Thoracic aorta (tissue), 2 donors: ENCODE results near the gene AMPH. TPM values are rescaled to one million over a fixed set of nuclear protein-coding genes. Genes with fewer than 3 reads are reported as not detected.

Experiments used
- ATAC-seq: fragments of 150-250 bp; one replicate; pipeline ENCODE4 v1.8.0; 2017; ENCODE audit warnings: low read depth; ENCODE audit not compliant: insufficient number of reproducible peaks, low FRiP score
- DNase-seq: peaks from one replicate; pipeline ENCODE4 v3.0.0-alpha.2; 2020; ENCODE audit warnings: low spot score
- H3K27ac ChIP-seq, 2 donors: fragments of 200-600 bp; sonication (generic); 1 replicate in 1 of 2; 2 replicates in 1 of 2; pipeline ENCODE4 v1.5.1; 2016; ENCODE audit warnings: mild to moderate bottlenecking in 2 of 2, moderate library complexity in 2 of 2
- H3K27me3 ChIP-seq: fragments of 200-600 bp; sonication (generic); replicated peaks from 2 replicates; pipeline ENCODE4 v1.6.0; 2016; ENCODE audit warnings: mild to moderate bottlenecking; ENCODE audit not compliant: insufficient read depth
- H3K36me3 ChIP-seq: fragments of 200-600 bp; sonication (generic); one replicate; pipeline ENCODE4 v1.5.1; 2016
- H3K4me1 ChIP-seq, 2 donors: fragments of 200-600 bp; sonication (generic); 1 replicate in 1 of 2; 2 replicates in 1 of 2; pipeline versions ENCODE4 v1.5.1 to v1.6.0; 2016; ENCODE audit warnings: low read depth in 2 of 2, mild to moderate bottlenecking in 1 of 2; ENCODE audit not compliant: control insufficient read depth in 1 of 2
- H3K4me3 ChIP-seq: fragments of 200-600 bp; sonication (generic); 2 replicates; pipeline ENCODE4 v1.5.1; 2016; ENCODE audit warnings: mild to moderate bottlenecking
- H3K9me3 ChIP-seq: fragments of 200-600 bp; sonication (generic); 2 replicates; pipeline ENCODE4 v1.5.1; 2016
- CTCF ChIP-seq: fragments of 200-600 bp; sonication (generic); IDR thresholded peaks from one replicate; pipeline ENCODE4 v1.5.1; 2019; ENCODE audit warnings: antibody characterized with exemption
- total RNA-seq, 2 donors: library from RNA; depleted of rRNA; stranded (reverse); fragments of >200 nt; gene quantifications; one replicate each; pipeline versions ENCODE4 v1.1.0 to v1.2.3, GENCODE V29; 2016

AMPH gene
- total RNA-seq, 2 donors from 2014 or later: 5.3 to 5.9 TPM

DNA sequence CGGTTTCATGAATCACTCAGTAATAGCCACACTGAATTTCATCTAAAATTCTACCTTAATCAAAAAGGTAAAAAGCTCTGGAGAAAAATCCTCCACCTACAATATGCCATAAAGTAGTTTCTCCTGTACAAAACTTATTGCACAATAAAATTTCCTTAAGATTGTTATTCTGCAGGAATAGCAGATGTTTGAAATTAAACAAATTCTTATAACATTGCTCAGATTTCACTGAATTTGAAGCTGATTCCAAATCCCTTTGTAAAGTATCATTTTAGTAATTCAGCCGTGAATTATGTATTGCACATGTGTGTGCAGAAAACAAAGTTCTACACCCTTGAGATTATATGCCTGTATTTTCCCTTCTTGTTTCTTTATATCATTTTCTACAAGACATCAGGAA lies 123.8 kb downstream of the AMPH start:
- no peak for ATAC-seq

DNA sequence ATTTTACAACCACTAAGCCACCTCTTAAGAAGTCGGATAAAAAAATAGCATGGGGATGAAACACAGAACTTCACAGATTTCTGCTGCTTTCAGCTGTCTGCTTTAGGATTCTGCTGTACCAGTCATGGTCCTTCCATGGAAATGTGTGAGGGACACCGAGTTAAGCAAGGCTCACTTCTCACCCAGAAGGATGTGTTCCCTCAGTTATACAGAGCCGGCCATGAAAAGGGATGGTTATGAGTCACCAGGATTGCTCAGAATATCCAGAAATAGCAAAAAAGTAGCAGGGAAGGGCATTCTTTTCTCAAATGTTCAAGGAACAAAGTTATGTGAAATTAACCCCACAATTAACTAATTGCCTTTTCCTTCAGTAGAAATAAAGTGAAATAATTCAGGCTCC lies 124.4 kb downstream of the AMPH start:
- ATAC-seq: no peak
- H3K27ac ChIP-seq: no peak overlapping the region
- H3K4me1 ChIP-seq: no peaks in the 10 kb centered on the region
- no peak overlapping the region for H3K4me3 ChIP-seq
- no peaks in the 10 kb centered on the region for H3K27me3 ChIP-seq
- DNase-seq: no peak
- no peaks in the 10 kb centered on the region for H3K9me3 ChIP-seq
- no peak for TF ChIP-seq CTCF
- H3K36me3 ChIP-seq: no peaks in the 10 kb centered on the region

More for the DNA sequence above, 123.8 kb downstream of the AMPH start:
- Histone ChIP-seq H3K4me1 (no peaks in the 10 kb centered on the region), H3K27ac (no peak overlapping the region), H3K4me3 (no peak overlapping the region), H3K9me3 (no peaks in the 10 kb centered on the region), H3K36me3 (no peaks in the 10 kb centered on the region), H3K27me3 (no peaks in the 10 kb centered on the region)
- no peak for DNase-seq
- no peak for TF ChIP-seq CTCF

DNA sequence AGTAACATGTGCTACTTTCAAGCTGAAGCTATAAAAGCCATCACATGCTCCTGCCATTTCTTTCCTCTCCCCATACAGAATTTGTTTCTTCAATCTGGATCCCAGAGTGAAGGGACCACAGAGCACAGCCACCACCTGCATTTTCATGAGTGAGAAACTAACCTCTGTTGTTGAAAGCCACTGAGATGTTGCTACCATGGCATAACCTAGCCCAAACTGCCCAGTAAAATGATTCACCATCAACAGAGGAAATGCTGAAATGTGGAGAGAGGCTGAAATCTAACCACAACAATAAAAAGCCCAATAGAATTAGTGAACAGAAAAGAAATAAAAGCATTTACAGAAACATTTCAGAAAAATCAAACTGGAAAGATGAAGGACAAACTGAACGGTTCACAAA lies 125.2 kb downstream of the AMPH start:
- Histone ChIP-seq H3K27me3 (no peaks in the 10 kb centered on the region), H3K27ac (no peak overlapping the region), H3K36me3 (no peaks in the 10 kb centered on the region), H3K4me3 (no peak overlapping the region), H3K4me1 (no peaks in the 10 kb centered on the region), H3K9me3 (no peaks in the 10 kb centered on the region)
- no peak for TF ChIP-seq CTCF
- no peak for DNase-seq
- ATAC-seq: no peak

- no peak for TF ChIP-seq CTCF
- no peak for ATAC-seq
- no peak overlapping the region for H3K27ac ChIP-seq
Observed at GRCh38 chr7:38504684-38505083, 126.5 kb downstream of the AMPH start.

DNA sequence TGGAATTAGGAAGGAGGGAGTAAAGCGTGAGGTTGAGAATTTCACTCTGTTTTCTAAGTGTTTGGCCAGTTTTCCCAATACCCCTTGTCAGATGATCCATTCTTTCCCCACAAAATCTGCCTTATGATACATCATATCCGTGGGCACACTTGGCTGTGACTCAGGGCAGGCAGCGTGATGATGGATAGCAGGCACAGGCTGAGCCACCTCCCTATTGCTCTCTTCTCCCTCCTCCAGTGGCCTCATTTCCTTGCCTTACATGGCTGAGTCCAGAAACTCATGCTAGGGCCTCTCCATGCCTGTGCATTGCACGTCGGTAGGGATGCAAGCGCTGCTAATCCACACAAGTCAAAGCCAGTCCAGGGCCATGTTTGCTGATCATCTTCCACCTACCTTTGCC lies 128.3 kb downstream of the AMPH start:
- ATAC-seq: no peak
- Histone ChIP-seq H3K27me3 (no peaks in the 10 kb centered on the region), H3K9me3 (no peaks in the 10 kb centered on the region), H3K27ac (no peak overlapping the region), H3K4me3 (no peak overlapping the region), H3K36me3 (no peaks in the 10 kb centered on the region), H3K4me1 (no peaks in the 10 kb centered on the region)
- no peak for DNase-seq
- no peak for TF ChIP-seq CTCF

More at GRCh38 chr7:38504684-38505083, 126.5 kb downstream of the AMPH start:
- Histone ChIP-seq H3K9me3 (no peaks in the 10 kb centered on the region), H3K27me3 (no peaks in the 10 kb centered on the region), H3K4me1 (no peaks in the 10 kb centered on the region), H3K36me3 (no peaks in the 10 kb centered on the region), H3K4me3 (no peak overlapping the region)
- DNase-seq: no peak
